NCI-H226 (cell line): ENCODE measurements around the gene CCDC60.

Source experiments
- DNase-seq: peaks from one replicate; pipeline ENCODE4 v3.0.0-alpha.2; 2015

The CCDC60 gene

GRCh38 chr12:119556854-119557253 lies 222.3 kb downstream of the CCDC60 start:
- DNase-seq = no peak

GRCh38 chr12:119565404-119565803 lies 230.9 kb downstream of the CCDC60 start:
- no peak for DNase-seq

- no peak for DNase-seq
Observed at GRCh38 chr12:119570771-119571170, 236.2 kb downstream of the CCDC60 start.

GRCh38 chr12:119573086-119573485 lies 238.6 kb downstream of the CCDC60 start:
- no peak for DNase-seq

GRCh38 chr12:119574255-119574654 lies 239.7 kb downstream of the CCDC60 start:
- DNase-seq = no peak

- DNase-seq = no peak
Observed at GRCh38 chr12:119576118-119576810, 241.7 kb downstream of the CCDC60 start.

GRCh38 chr12:119576915-119577314 lies 242.4 kb downstream of the CCDC60 start:
- no peak for DNase-seq

- DNase-seq = no peak
Observed at GRCh38 chr12:119578112-119578511, 243.6 kb downstream of the CCDC60 start.

- no peak for DNase-seq
Observed at GRCh38 chr12:119589097-119589496, 254.6 kb downstream of the CCDC60 start.

- DNase-seq = no peak
Observed at GRCh38 chr12:119589634-119590033, 255.1 kb downstream of the CCDC60 start.
